SK-N-MC (cell line): ENCODE measurements around the gene GPC5.
"Not testable (repeated sequence)": the region's sequence is repeated elsewhere in the genome, so short reads cannot be mapped to it uniquely, and the experiment has no call there.

Source experiments
- DNase-seq: peaks from one replicate; pipeline ENCODE4 v3.0.0-alpha.2; 2011; ENCODE audit warnings: low read depth, low spot score
- H3K27ac ChIP-seq: fragments of 200-600 bp; sonication (generic); 2 replicates; pipeline ENCODE4 v1.5.1; 2016; ENCODE audit warnings: mixed run types
- H3K36me3 ChIP-seq: fragments of 200-600 bp; sonication (generic); 2 replicates; pipeline ENCODE4 v1.6.1; 2017; ENCODE audit warnings: antibody characterized with exemption, low read length, mixed read lengths; ENCODE audit not compliant: insufficient read depth
- H3K4me3 ChIP-seq: fragments of 200-600 bp; sonication (generic); 2 replicates; pipeline ENCODE4 v1.5.1; 2016
- H3K9ac ChIP-seq: fragments of 200-600 bp; sonication (generic); 2 replicates; pipeline ENCODE4 v1.8.0; 2017; ENCODE audit warnings: mixed run types, mixed read lengths; ENCODE audit not compliant: insufficient read length
- H3K9me3 ChIP-seq: fragments of 200-600 bp; sonication (generic); 2 replicates; pipeline ENCODE4 v1.6.1; 2017; ENCODE audit warnings: low read depth, mild to moderate bottlenecking, antibody characterized with exemption, low read length, moderate library complexity, mixed read lengths
- EZH2 ChIP-seq: fragments of 200-600 bp; sonication (generic); IDR thresholded peaks from one replicate; pipeline ENCODE4 v1.6.1; 2017; ENCODE audit warnings: antibody characterized with exemption
- FOXP2 ChIP-seq: optimal IDR thresholded peaks from 2 replicates; pipeline ENCODE3; 2011; ENCODE audit warnings: mild to moderate bottlenecking, moderate library complexity; ENCODE audit not compliant: insufficient read depth; ENCODE audit errors: extremely low read length, control extremely low read depth
- POLR2AphosphoS5 ChIP-seq: IDR thresholded peaks from 2 replicates; pipeline ENCODE4 v1.6.1; 2012; ENCODE audit warnings: mild to moderate bottlenecking, low read depth, low read length, borderline replicate concordance

GPC5 gene

GRCh38 chr13:92251671-92252210, 853.3 kb downstream of the GPC5 start:
- Histone ChIP-seq H3K9me3 (no peaks in the 10 kb centered on the region), H3K36me3 (no peaks in the 10 kb centered on the region), H3K4me3 (no peak overlapping the region), H3K27ac (no peak overlapping the region), H3K9ac (no peak overlapping the region)
- DNase-seq, result no peak
- TF ChIP-seq POLR2AphosphoS5 (no peak), EZH2 (no peak), FOXP2 (no peak)

GRCh38 chr13:92255526-92255925, 857.1 kb downstream of the GPC5 start:
- Histone ChIP-seq H3K27ac (no peak overlapping the region), H3K36me3 (no peaks in the 10 kb centered on the region), H3K9ac (no peak overlapping the region), H3K9me3 (no peaks in the 10 kb centered on the region), H3K4me3 (no peak overlapping the region)
- TF ChIP-seq EZH2, result no peak
- TF ChIP-seq POLR2AphosphoS5, result no peak
- no peak for TF ChIP-seq FOXP2
- no peak for DNase-seq

- Histone ChIP-seq H3K9ac (no peak overlapping the region), H3K36me3 (no peaks in the 10 kb centered on the region), H3K9me3 (no peaks in the 10 kb centered on the region), H3K27ac (no peak overlapping the region), H3K4me3 (no peak overlapping the region)
- no peak for DNase-seq
- no peak for TF ChIP-seq EZH2
- TF ChIP-seq POLR2AphosphoS5, result no peak
- TF ChIP-seq FOXP2, result no peak
Measured at GRCh38 chr13:92256211-92256610, 857.8 kb downstream of the GPC5 start.

- Histone ChIP-seq H3K27ac (no peak overlapping the region), H3K36me3 (no peaks in the 10 kb centered on the region), H3K9ac (no peak overlapping the region), H3K4me3 (no peak overlapping the region), H3K9me3 (no peaks in the 10 kb centered on the region)
- TF ChIP-seq EZH2, result no peak
- no peak for TF ChIP-seq POLR2AphosphoS5
- no peak for TF ChIP-seq FOXP2
- DNase-seq, result no peak
Measured at GRCh38 chr13:92259046-92259445, 860.6 kb downstream of the GPC5 start.

GRCh38 chr13:92259523-92259922, 861.1 kb downstream of the GPC5 start:
- TF ChIP-seq EZH2 (no peak), FOXP2 (no peak), POLR2AphosphoS5 (no peak)
- H3K27ac ChIP-seq, result no peak overlapping the region
- no peak overlapping the region for H3K9ac ChIP-seq
- no peak for DNase-seq
- H3K4me3 ChIP-seq, result no peak overlapping the region
- no peaks in the 10 kb centered on the region for H3K9me3 ChIP-seq
- no peaks in the 10 kb centered on the region for H3K36me3 ChIP-seq

GRCh38 chr13:92260363-92260762, 861.9 kb downstream of the GPC5 start:
- no peak overlapping the region for H3K9ac ChIP-seq
- no peak for TF ChIP-seq FOXP2
- no peak for TF ChIP-seq POLR2AphosphoS5
- TF ChIP-seq EZH2, result no peak
- no peak for DNase-seq
- H3K27ac ChIP-seq, result no peak overlapping the region
- no peaks in the 10 kb centered on the region for H3K9me3 ChIP-seq
- H3K36me3 ChIP-seq, result no peaks in the 10 kb centered on the region
- H3K4me3 ChIP-seq, result no peak overlapping the region

- no peak for DNase-seq
- no peak overlapping the region for H3K9ac ChIP-seq
- H3K27ac ChIP-seq, result peak overlapping the region; percentile 52; the same call in 1 of the 2 replicates
- no peaks in the 10 kb centered on the region for H3K36me3 ChIP-seq
- H3K4me3 ChIP-seq, result no peak overlapping the region
- no peaks in the 10 kb centered on the region for H3K9me3 ChIP-seq
- TF ChIP-seq EZH2 (no peak), POLR2AphosphoS5 (no peak), FOXP2 (no peak)
Measured at GRCh38 chr13:92262100-92262788, 863.8 kb downstream of the GPC5 start.

GRCh38 chr13:92265408-92265807, 867.0 kb downstream of the GPC5 start:
- Histone ChIP-seq H3K4me3 (no peak overlapping the region), H3K36me3 (no peaks in the 10 kb centered on the region), H3K27ac (no peak overlapping the region), H3K9ac (no peak overlapping the region), H3K9me3 (no peaks in the 10 kb centered on the region)
- DNase-seq, result no peak
- TF ChIP-seq FOXP2, result no peak

GRCh38 chr13:92270990-92271389, 872.6 kb downstream of the GPC5 start:
- DNase-seq, result no peak

GRCh38 chr13:92272177-92272576, 873.8 kb downstream of the GPC5 start:
- TF ChIP-seq FOXP2, result no peak
- TF ChIP-seq POLR2AphosphoS5, result no peak
- TF ChIP-seq EZH2, result no peak
- H3K4me3 ChIP-seq, result no peak overlapping the region
- no peaks in the 10 kb centered on the region for H3K36me3 ChIP-seq
- no peak overlapping the region for H3K27ac ChIP-seq
- DNase-seq, result no peak
- no peaks in the 10 kb centered on the region for H3K9me3 ChIP-seq
- no peak overlapping the region for H3K9ac ChIP-seq

More at GRCh38 chr13:92270990-92271389, 872.6 kb downstream of the GPC5 start:
- Histone ChIP-seq H3K9me3 (no peaks in the 10 kb centered on the region), H3K9ac (no peak overlapping the region), H3K36me3 (no peaks in the 10 kb centered on the region), H3K27ac (no peak overlapping the region), H3K4me3 (no peak overlapping the region)
- TF ChIP-seq FOXP2 (no peak), EZH2 (no peak), POLR2AphosphoS5 (no peak)

GRCh38 chr13:92280986-92281385, 882.6 kb downstream of the GPC5 start:
- not testable (repeated sequence) for H3K9me3 ChIP-seq, H3K36me3 ChIP-seq, H3K4me3 ChIP-seq, H3K9ac ChIP-seq, DNase-seq, H3K27ac ChIP-seq

- not testable (repeated sequence) for H3K27ac ChIP-seq, H3K4me3 ChIP-seq, H3K36me3 ChIP-seq, H3K9me3 ChIP-seq, DNase-seq, H3K9ac ChIP-seq
Measured at GRCh38 chr13:92290718-92291307, 892.4 kb downstream of the GPC5 start.

- not testable (repeated sequence) for H3K4me3 ChIP-seq, DNase-seq, H3K36me3 ChIP-seq, H3K9me3 ChIP-seq, H3K27ac ChIP-seq, H3K9ac ChIP-seq
Measured at GRCh38 chr13:92294533-92294932, 896.1 kb downstream of the GPC5 start.
